ENCODE data around the gene NPY2R.

NPY2R gene

GRCh38 chr4:155207534-155208257 lies 740 bp upstream of the NPY2R start:
- no peaks in the 10 kb centered on the region for H3K36me3 ChIP-seq (ENCODE audit: insufficient read depth, low read length)
- H3K27me3 ChIP-seq (ENCODE audit: control insufficient read depth in 1 of 2, insufficient read depth in 2 of 2, low read length in 2 of 2), result peaks cover 10 to 24% of the 10 kb centered on the region in 2 donors
- H3K9ac ChIP-seq (ENCODE audit: low read length), result no peak overlapping the region
- no peak overlapping the region for H3K27ac ChIP-seq (ENCODE audit: low read depth, low read length)
- peaks cover 6% of the 10 kb centered on the region for H3K4me1 ChIP-seq (ENCODE audit: insufficient read depth, low read length)
- peak overlapping the region; percentile 20 to 42 for H3K4me3 ChIP-seq (ENCODE audit: low read depth in 1 of 2, low read length in 2 of 2)
- no peaks in the 10 kb centered on the region for H3K9me3 ChIP-seq (ENCODE audit: low read length)

GRCh38 chr4:155220025-155220424 lies 11.6 kb downstream of the NPY2R start:
- Histone ChIP-seq H3K4me3 (ENCODE audit: low read depth in 1 of 2, low read length in 2 of 2) (no peak overlapping the region), H3K27me3 (ENCODE audit: control insufficient read depth in 1 of 2, insufficient read depth in 2 of 2, low read length in 2 of 2) (no peaks in the 10 kb centered on the region), H3K9me3 (ENCODE audit: low read length) (no peaks in the 10 kb centered on the region), H3K36me3 (ENCODE audit: insufficient read depth, low read length) (no peaks in the 10 kb centered on the region), H3K27ac (ENCODE audit: low read depth, low read length) (no peak overlapping the region), H3K4me1 (ENCODE audit: insufficient read depth, low read length) (no peaks in the 10 kb centered on the region), H3K9ac (ENCODE audit: low read length) (no peak overlapping the region)

GRCh38 chr4:155227131-155227530 lies 18.7 kb downstream of the NPY2R start:
- no peak overlapping the region for H3K9ac ChIP-seq (ENCODE audit: low read length)
- H3K27me3 ChIP-seq (ENCODE audit: control insufficient read depth in 1 of 2, insufficient read depth in 2 of 2, low read length in 2 of 2), result no peaks in the 10 kb centered on the region
- no peak overlapping the region for H3K27ac ChIP-seq (ENCODE audit: low read depth, low read length)
- no peak overlapping the region for H3K4me3 ChIP-seq (ENCODE audit: low read depth in 1 of 2, low read length in 2 of 2)
- H3K36me3 ChIP-seq (ENCODE audit: insufficient read depth, low read length), result no peaks in the 10 kb centered on the region
- H3K4me1 ChIP-seq (ENCODE audit: insufficient read depth, low read length), result no peaks in the 10 kb centered on the region
- H3K9me3 ChIP-seq (ENCODE audit: low read length), result no peaks in the 10 kb centered on the region

GRCh38 chr4:155228713-155229112 lies 20.3 kb downstream of the NPY2R start:
- no peaks in the 10 kb centered on the region for H3K9me3 ChIP-seq (ENCODE audit: low read length)
- no peak overlapping the region for H3K4me3 ChIP-seq (ENCODE audit: low read depth in 1 of 2, low read length in 2 of 2)
- no peaks in the 10 kb centered on the region for H3K27me3 ChIP-seq (ENCODE audit: control insufficient read depth in 1 of 2, insufficient read depth in 2 of 2, low read length in 2 of 2)
- no peaks in the 10 kb centered on the region for H3K36me3 ChIP-seq (ENCODE audit: insufficient read depth, low read length)
- H3K4me1 ChIP-seq (ENCODE audit: insufficient read depth, low read length), result no peaks in the 10 kb centered on the region
- no peak overlapping the region for H3K27ac ChIP-seq (ENCODE audit: low read depth, low read length)
- H3K9ac ChIP-seq (ENCODE audit: low read length), result no peak overlapping the region

GRCh38 chr4:155232432-155232831 lies 24.0 kb downstream of the NPY2R start:
- H3K36me3 ChIP-seq (ENCODE audit: insufficient read depth, low read length), result no peaks in the 10 kb centered on the region
- H3K27me3 ChIP-seq (ENCODE audit: control insufficient read depth in 1 of 2, insufficient read depth in 2 of 2, low read length in 2 of 2), result no peaks in the 10 kb centered on the region
- no peak overlapping the region for H3K9ac ChIP-seq (ENCODE audit: low read length)
- no peak overlapping the region for H3K4me3 ChIP-seq (ENCODE audit: low read depth in 1 of 2, low read length in 2 of 2)
- no peaks in the 10 kb centered on the region for H3K9me3 ChIP-seq (ENCODE audit: low read length)
- H3K4me1 ChIP-seq (ENCODE audit: insufficient read depth, low read length), result no peaks in the 10 kb centered on the region
- H3K27ac ChIP-seq (ENCODE audit: low read depth, low read length), result no peak overlapping the region

- Histone ChIP-seq H3K9me3 (ENCODE audit: low read length) (no peaks in the 10 kb centered on the region), H3K4me3 (ENCODE audit: low read depth in 1 of 2, low read length in 2 of 2) (no peak overlapping the region), H3K9ac (ENCODE audit: low read length) (no peak overlapping the region), H3K27ac (ENCODE audit: low read depth, low read length) (no peak overlapping the region), H3K27me3 (ENCODE audit: control insufficient read depth in 1 of 2, insufficient read depth in 2 of 2, low read length in 2 of 2) (no peaks in the 10 kb centered on the region), H3K4me1 (ENCODE audit: insufficient read depth, low read length) (no peaks in the 10 kb centered on the region), H3K36me3 (ENCODE audit: insufficient read depth, low read length) (no peaks in the 10 kb centered on the region)
Measured at GRCh38 chr4:155234206-155234605, 25.8 kb downstream of the NPY2R start.

- H3K27ac ChIP-seq (ENCODE audit: low read depth, low read length), result no peak overlapping the region
- H3K9ac ChIP-seq (ENCODE audit: low read length), result no peak overlapping the region
Measured at GRCh38 chr4:155237567-155237966, 29.1 kb downstream of the NPY2R start.

GRCh38 chr4:155241225-155241624 lies 32.8 kb downstream of the NPY2R start:
- Histone ChIP-seq H3K27ac (ENCODE audit: low read depth, low read length) (no peak overlapping the region), H3K4me1 (ENCODE audit: insufficient read depth, low read length) (no peaks in the 10 kb centered on the region), H3K9me3 (ENCODE audit: low read length) (no peaks in the 10 kb centered on the region), H3K36me3 (ENCODE audit: insufficient read depth, low read length) (no peaks in the 10 kb centered on the region), H3K4me3 (ENCODE audit: low read depth in 1 of 2, low read length in 2 of 2) (no peak overlapping the region), H3K27me3 (ENCODE audit: control insufficient read depth in 1 of 2, insufficient read depth in 2 of 2, low read length in 2 of 2) (no peaks in the 10 kb centered on the region), H3K9ac (ENCODE audit: low read length) (no peak overlapping the region)

More at GRCh38 chr4:155237567-155237966, 29.1 kb downstream of the NPY2R start:
- Histone ChIP-seq H3K9me3 (ENCODE audit: low read length) (no peaks in the 10 kb centered on the region), H3K36me3 (ENCODE audit: insufficient read depth, low read length) (no peaks in the 10 kb centered on the region), H3K27me3 (ENCODE audit: control insufficient read depth in 1 of 2, insufficient read depth in 2 of 2, low read length in 2 of 2) (no peaks in the 10 kb centered on the region), H3K4me3 (ENCODE audit: low read depth in 1 of 2, low read length in 2 of 2) (no peak overlapping the region), H3K4me1 (ENCODE audit: insufficient read depth, low read length) (no peaks in the 10 kb centered on the region)

- H3K27me3 ChIP-seq (ENCODE audit: control insufficient read depth in 1 of 2, insufficient read depth in 2 of 2, low read length in 2 of 2), result no peaks in the 10 kb centered on the region
- H3K36me3 ChIP-seq (ENCODE audit: insufficient read depth, low read length), result no peaks in the 10 kb centered on the region
- H3K4me1 ChIP-seq (ENCODE audit: insufficient read depth, low read length), result no peaks in the 10 kb centered on the region
- H3K9me3 ChIP-seq (ENCODE audit: low read length), result no peaks in the 10 kb centered on the region
- no peak overlapping the region for H3K4me3 ChIP-seq (ENCODE audit: low read depth in 1 of 2, low read length in 2 of 2)
- H3K27ac ChIP-seq (ENCODE audit: low read depth, low read length), result no peak overlapping the region
- H3K9ac ChIP-seq (ENCODE audit: low read length), result no peak overlapping the region
Measured at GRCh38 chr4:155241664-155242063, 33.2 kb downstream of the NPY2R start.

- Histone ChIP-seq H3K9me3 (ENCODE audit: low read length) (no peaks in the 10 kb centered on the region), H3K27ac (ENCODE audit: low read depth, low read length) (no peak overlapping the region), H3K4me3 (ENCODE audit: low read depth in 1 of 2, low read length in 2 of 2) (no peak overlapping the region), H3K9ac (ENCODE audit: low read length) (no peak overlapping the region), H3K27me3 (ENCODE audit: control insufficient read depth in 1 of 2, insufficient read depth in 2 of 2, low read length in 2 of 2) (no peaks in the 10 kb centered on the region), H3K4me1 (ENCODE audit: insufficient read depth, low read length) (no peaks in the 10 kb centered on the region), H3K36me3 (ENCODE audit: insufficient read depth, low read length) (no peaks in the 10 kb centered on the region)
Measured at GRCh38 chr4:155245105-155245504, 36.7 kb downstream of the NPY2R start.

GRCh38 chr4:155248002-155248896 lies 39.8 kb downstream of the NPY2R start:
- no peak overlapping the region for H3K27ac ChIP-seq (ENCODE audit: low read depth, low read length)
- H3K9ac ChIP-seq (ENCODE audit: low read length), result no peak overlapping the region
- H3K4me1 ChIP-seq (ENCODE audit: insufficient read depth, low read length), result no peaks in the 10 kb centered on the region
- H3K9me3 ChIP-seq (ENCODE audit: low read length), result no peaks in the 10 kb centered on the region
- no peak overlapping the region for H3K4me3 ChIP-seq (ENCODE audit: low read depth in 1 of 2, low read length in 2 of 2)
- no peaks in the 10 kb centered on the region for H3K27me3 ChIP-seq (ENCODE audit: control insufficient read depth in 1 of 2, insufficient read depth in 2 of 2, low read length in 2 of 2)
- H3K36me3 ChIP-seq (ENCODE audit: insufficient read depth, low read length), result no peaks in the 10 kb centered on the region
